GM08714 (cell line): ENCODE measurements around the gene PPP2R2C.

ENCODE experiments used
- H3K4me3 ChIP-seq: fragments of 200-500 bp; sonication (Bioruptor generic); 2 replicates; pipeline ENCODE4 v1.5.1; 2014; ENCODE audit warnings: mild to moderate bottlenecking, low read length, inconsistent platforms
- ZNF274 ChIP-seq: IDR thresholded peaks from 2 replicates; pipeline ENCODE4 v1.6.1; 2012; ENCODE audit warnings: mild to moderate bottlenecking, low read depth, low read length

PPP2R2C gene

GRCh38 chr4:6322067-6322760 is 150.2 kb downstream of the PPP2R2C start:
- H3K4me3 ChIP-seq, result no peak overlapping the region
- TF ChIP-seq ZNF274, result no peak

DNA sequence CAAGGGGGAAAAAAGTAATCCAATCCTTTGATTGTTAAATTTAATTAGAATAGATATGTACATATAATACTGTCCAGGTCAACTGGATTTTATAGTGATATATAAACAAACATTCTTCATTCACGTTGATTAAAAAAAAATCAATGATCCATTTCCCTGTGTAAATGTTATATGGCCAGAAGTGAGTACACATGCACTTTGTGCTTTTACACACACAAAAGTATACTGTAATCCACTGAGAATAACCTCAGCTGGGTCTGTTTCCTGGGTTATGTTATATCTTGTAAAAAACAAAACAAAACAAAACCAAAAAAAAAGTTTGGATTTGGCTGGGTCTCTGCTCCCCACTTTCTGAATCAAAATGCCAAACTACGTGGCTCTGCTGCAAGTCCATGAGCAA is 151.1 kb downstream of the PPP2R2C start:
- H3K4me3 ChIP-seq, result no peak overlapping the region
- TF ChIP-seq ZNF274, result no peak

GRCh38 chr4:6320663-6321062 is 151.8 kb downstream of the PPP2R2C start:
- H3K4me3 ChIP-seq, result no peak overlapping the region
- no peak for TF ChIP-seq ZNF274

- no peak for TF ChIP-seq ZNF274
- H3K4me3 ChIP-seq, result no peak overlapping the region
Measured at GRCh38 chr4:6319530-6320150, 152.8 kb downstream of the PPP2R2C start.

DNA sequence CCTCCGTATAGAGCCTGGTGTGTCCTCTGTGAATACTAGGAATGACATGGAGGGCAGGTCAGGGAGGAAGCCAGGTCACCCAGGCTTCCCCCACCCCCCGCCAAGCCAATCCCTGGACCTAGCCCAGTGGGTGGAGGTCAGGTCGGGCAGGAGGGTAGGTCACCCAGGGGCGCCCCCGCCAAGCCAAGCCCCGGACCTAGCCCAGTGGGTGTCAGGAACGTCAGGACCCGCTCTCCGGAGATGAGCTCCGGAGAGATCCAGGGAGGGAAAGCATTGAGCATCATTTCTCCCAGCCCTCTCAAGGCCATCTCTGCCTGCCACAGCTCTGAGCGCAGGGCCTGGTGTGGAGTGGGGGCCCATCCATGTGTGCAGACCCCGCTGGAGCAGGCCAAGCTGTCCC is 154.2 kb downstream of the PPP2R2C start:
- TF ChIP-seq ZNF274, result no peak
- no peak overlapping the region for H3K4me3 ChIP-seq

DNA sequence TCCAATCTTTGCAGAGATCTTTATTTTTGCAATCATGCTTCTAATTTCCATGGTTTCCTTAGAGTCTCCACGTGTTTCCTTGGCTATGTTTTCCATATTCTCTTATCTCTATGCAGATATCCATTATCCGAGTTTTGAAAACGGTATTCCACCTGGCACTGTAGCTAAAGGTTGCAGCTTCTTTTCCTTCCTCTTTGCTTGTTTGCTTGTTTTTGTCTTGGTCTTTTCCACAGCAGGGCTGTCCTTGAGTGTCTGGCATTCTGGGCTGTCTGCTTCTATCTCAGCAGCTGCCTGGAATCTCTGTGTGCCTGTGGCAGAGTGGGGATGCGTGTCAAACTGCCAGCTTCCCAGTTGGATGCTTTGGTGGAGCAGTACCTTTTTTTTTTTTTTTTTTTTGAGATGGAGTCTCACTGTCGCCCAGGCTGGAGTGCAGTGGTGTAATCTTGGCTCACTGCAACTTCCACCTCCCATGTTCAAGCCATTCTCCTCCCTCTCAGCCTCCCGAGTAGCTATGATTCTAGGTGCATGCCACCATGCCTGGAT is 155.9 kb downstream of the PPP2R2C start:
- TF ChIP-seq ZNF274, result no peak
- H3K4me3 ChIP-seq, result no peak overlapping the region

DNA sequence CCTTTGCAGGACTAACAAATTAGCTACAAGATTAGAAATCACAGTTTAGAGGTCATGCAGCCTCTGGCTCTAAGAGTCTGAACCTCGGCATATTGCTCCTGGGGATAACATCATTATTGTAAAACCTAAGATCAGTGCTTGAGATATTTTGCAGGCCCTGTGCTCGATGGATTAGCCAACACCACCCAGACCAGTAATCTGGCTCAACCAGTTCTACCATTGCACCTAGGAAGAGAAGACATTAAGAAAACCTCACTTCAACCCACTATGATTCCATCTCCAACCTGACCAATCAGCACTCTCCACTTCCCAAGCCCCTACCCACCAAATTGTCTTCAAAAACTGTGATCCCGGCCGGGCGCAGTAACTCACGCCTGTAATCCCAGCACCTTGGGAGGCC is 159.2 kb downstream of the PPP2R2C start:
- no peak overlapping the region for H3K4me3 ChIP-seq
- TF ChIP-seq ZNF274, result no peak

DNA sequence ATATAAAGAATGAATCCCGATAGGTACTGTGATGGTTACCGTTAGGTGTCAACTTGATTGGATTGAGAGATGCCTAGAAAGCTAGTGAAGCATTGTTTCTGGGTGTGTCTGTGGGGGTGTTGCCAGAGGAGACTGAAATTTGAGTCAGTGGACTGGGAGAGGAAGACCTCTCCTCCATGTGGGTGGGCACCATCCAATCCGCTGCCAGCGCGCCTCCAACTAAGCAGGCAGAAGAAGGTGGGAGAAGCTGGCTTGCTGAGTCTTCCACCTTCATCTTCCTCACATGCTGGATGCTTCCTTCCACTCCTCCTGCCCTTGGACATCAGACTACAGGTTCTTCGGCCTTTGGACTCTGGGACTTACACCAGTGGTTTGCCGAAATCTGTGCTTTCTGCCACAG is 162.6 kb downstream of the PPP2R2C start:
- TF ChIP-seq ZNF274, result no peak
- no peak overlapping the region for H3K4me3 ChIP-seq

DNA sequence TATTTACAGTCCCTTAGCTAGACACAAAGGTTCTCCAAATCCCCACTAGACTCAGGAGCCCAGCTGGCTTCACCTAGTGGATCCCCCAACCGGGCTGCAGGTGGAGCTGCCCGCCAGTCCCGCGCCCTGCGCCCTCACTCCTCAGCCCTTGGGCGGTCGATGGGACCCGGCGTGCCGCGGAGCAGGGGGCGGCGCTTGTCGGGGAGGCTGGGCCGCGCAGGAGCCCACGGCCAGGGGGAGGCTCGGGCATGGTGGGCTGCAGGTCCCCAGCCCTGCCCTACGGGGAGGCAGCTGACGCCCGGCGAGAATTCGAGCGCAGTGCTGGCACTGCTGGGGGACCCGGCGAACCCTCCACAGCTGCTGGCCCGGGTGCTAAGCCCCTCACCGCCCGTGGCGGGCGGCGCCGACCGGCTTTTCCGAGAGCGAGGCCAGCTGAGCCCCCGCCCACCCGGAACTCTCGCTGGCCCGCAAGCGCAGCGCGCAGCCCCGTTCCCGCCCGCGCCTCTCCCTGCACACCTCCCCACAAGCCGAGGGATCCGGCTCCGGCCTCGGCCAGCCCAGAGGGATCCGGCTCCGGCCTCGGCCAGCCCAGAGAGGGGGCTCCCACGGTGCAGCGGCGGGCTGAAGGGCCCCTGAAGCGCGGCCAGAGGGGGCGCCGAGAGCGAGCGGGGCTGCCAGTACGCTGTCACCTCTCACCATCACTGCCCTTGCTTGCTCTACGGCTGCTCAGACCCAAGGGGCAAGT is 163.3 kb downstream of the PPP2R2C start:
- no peak overlapping the region for H3K4me3 ChIP-seq

GRCh38 chr4:6307891-6308290 is 164.5 kb downstream of the PPP2R2C start:
- no peak for TF ChIP-seq ZNF274
- no peak overlapping the region for H3K4me3 ChIP-seq

More for the DNA sequence above, 163.3 kb downstream of the PPP2R2C start:
- no peak for TF ChIP-seq ZNF274

DNA sequence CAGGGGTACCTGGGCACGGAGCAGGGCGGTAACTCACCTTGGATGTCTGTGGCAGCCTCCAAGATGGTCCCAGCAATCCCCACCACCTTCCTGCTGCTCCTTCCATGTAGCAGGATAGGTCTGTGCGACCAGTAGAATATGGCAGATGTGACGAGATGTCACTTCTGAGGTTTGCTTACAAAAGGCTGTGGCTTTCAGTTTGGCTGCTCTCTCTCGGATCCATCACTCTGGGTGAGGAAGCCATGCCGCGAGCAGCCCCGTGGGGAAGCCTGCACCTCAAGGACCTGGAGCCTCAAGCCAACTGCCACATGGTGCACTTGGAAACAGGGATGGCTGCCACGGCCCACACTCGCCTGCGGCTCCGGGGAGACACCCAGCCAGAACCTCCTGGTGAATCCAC is 165.2 kb downstream of the PPP2R2C start:
- H3K4me3 ChIP-seq, result no peak overlapping the region
- TF ChIP-seq ZNF274, result no peak

- TF ChIP-seq ZNF274, result no peak
- H3K4me3 ChIP-seq, result no peak overlapping the region
Measured at GRCh38 chr4:6306299-6306698, 166.1 kb downstream of the PPP2R2C start.

DNA sequence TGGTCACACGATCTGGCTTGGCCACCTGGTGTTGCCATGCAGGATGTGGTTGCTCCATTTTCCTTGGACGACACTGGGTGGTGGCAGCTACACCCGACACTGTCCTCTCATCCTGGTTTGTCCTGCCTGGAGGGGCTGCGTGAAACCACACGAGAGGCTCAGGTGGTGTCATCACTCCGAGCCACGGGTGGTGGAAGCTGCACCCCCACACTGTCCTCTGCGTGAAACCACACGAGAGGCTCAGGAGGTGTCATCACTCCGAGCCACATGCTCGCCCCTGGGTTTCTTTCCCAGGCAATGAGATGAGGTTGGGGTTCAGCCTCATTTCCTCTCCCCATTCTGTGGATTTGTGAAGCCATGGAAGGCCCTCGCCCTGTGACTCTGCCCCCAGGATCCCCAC is 168.5 kb downstream of the PPP2R2C start:
- TF ChIP-seq ZNF274, result no peak
- no peak overlapping the region for H3K4me3 ChIP-seq

- no peak overlapping the region for H3K4me3 ChIP-seq
- no peak for TF ChIP-seq ZNF274
Measured at GRCh38 chr4:6302869-6303268, 169.5 kb downstream of the PPP2R2C start.
